Stimulated activated memory B cell treated with anti-CD40 and anti-IgM and Interleukin-4, amounts not matched to agents 10 μg/mL and 1 μg/mL and 100 μg/mL, for 72 hours (primary cell): ENCODE measurements around the gene LIPH.
A peak's percentile ranks its signal among the peaks of the same experiment; 100 is the strongest.

ENCODE experiments used
- ATAC-seq: fragments of 150-1000 bp; cut with Tn5 transposase; 2 replicates; pipeline ENCODE4 v1.10.0; 2021
- H3K27ac Mint-ChIP-seq: one replicate; pipeline ENCODE4 v1.8.0; 2022; ENCODE audit warnings: mild to moderate bottlenecking, mixed read lengths
- H3K27me3 Mint-ChIP-seq: one replicate; pipeline ENCODE4 v1.8.0; 2022; ENCODE audit warnings: mixed read lengths
- H3K36me3 Mint-ChIP-seq: one replicate; pipeline ENCODE4 v1.8.0; 2022; ENCODE audit warnings: mixed read lengths
- H3K4me1 Mint-ChIP-seq: one replicate; pipeline ENCODE4 v1.8.0; 2022; ENCODE audit warnings: mixed read lengths
- H3K4me3 Mint-ChIP-seq: one replicate; pipeline ENCODE4 v1.8.0; 2022; ENCODE audit warnings: mild to moderate bottlenecking, moderate library complexity, mixed read lengths
- H3K9me3 Mint-ChIP-seq: one replicate; pipeline ENCODE4 v1.8.0; 2022; ENCODE audit warnings: mixed read lengths

The LIPH gene

GRCh38 chr3:185521349-185522138, 30.8 kb downstream of the LIPH start:
- Mint-ChIP-seq H3K9me3 (no peaks in the 10 kb centered on the region), H3K27me3 (peaks cover 56% of the 10 kb centered on the region), H3K27ac (no peak overlapping the region), H3K4me3 (no peak overlapping the region), H3K36me3 (no peaks in the 10 kb centered on the region), H3K4me1 (no peaks in the 10 kb centered on the region)
- ATAC-seq = no peak

GRCh38 chr3:185519021-185519420, 33.4 kb downstream of the LIPH start:
- no peak overlapping the region for H3K27ac Mint-ChIP-seq
- peaks cover 47% of the 10 kb centered on the region for H3K27me3 Mint-ChIP-seq
- H3K4me3 Mint-ChIP-seq = no peak overlapping the region
- no peak for ATAC-seq
- H3K9me3 Mint-ChIP-seq = no peaks in the 10 kb centered on the region
- H3K4me1 Mint-ChIP-seq = no peaks in the 10 kb centered on the region
- no peaks in the 10 kb centered on the region for H3K36me3 Mint-ChIP-seq

- no peaks in the 10 kb centered on the region for H3K4me1 Mint-ChIP-seq
- H3K27ac Mint-ChIP-seq = no peak overlapping the region
- H3K4me3 Mint-ChIP-seq = no peak overlapping the region
- peaks cover 47% of the 10 kb centered on the region for H3K27me3 Mint-ChIP-seq
- no peaks in the 10 kb centered on the region for H3K9me3 Mint-ChIP-seq
- H3K36me3 Mint-ChIP-seq = no peaks in the 10 kb centered on the region
- ATAC-seq = no peak
Measured at GRCh38 chr3:185517387-185518130, 34.8 kb downstream of the LIPH start.

- no peaks in the 10 kb centered on the region for H3K9me3 Mint-ChIP-seq
- peaks cover 17% of the 10 kb centered on the region for H3K27me3 Mint-ChIP-seq
- H3K4me3 Mint-ChIP-seq = no peak overlapping the region
- H3K36me3 Mint-ChIP-seq = no peaks in the 10 kb centered on the region
- ATAC-seq = no peak
- H3K27ac Mint-ChIP-seq = no peak overlapping the region
- no peaks in the 10 kb centered on the region for H3K4me1 Mint-ChIP-seq
Measured at GRCh38 chr3:185511711-185512110, 40.7 kb downstream of the LIPH start.

GRCh38 chr3:185508335-185508991, 43.9 kb downstream of the LIPH start:
- Mint-ChIP-seq H3K27ac (no peak overlapping the region), H3K4me1 (no peaks in the 10 kb centered on the region), H3K36me3 (no peaks in the 10 kb centered on the region), H3K4me3 (no peak overlapping the region), H3K9me3 (no peaks in the 10 kb centered on the region), H3K27me3 (peaks cover 5% of the 10 kb centered on the region)
- no peak for ATAC-seq

GRCh38 chr3:185507883-185508282, 44.5 kb downstream of the LIPH start:
- Mint-ChIP-seq H3K4me1 (no peaks in the 10 kb centered on the region), H3K4me3 (no peak overlapping the region), H3K27me3 (no peaks in the 10 kb centered on the region), H3K9me3 (no peaks in the 10 kb centered on the region), H3K36me3 (no peaks in the 10 kb centered on the region), H3K27ac (no peak overlapping the region)
- no peak for ATAC-seq

- no peak overlapping the region for H3K4me3 Mint-ChIP-seq
- H3K4me1 Mint-ChIP-seq = no peaks in the 10 kb centered on the region
- no peak overlapping the region for H3K27ac Mint-ChIP-seq
- no peaks in the 10 kb centered on the region for H3K27me3 Mint-ChIP-seq
- no peaks in the 10 kb centered on the region for H3K9me3 Mint-ChIP-seq
- H3K36me3 Mint-ChIP-seq = no peaks in the 10 kb centered on the region
- ATAC-seq = no peak
Measured at GRCh38 chr3:185504636-185505035, 47.8 kb downstream of the LIPH start.

GRCh38 chr3:185503521-185503920, 48.9 kb downstream of the LIPH start:
- Mint-ChIP-seq H3K36me3 (no peaks in the 10 kb centered on the region), H3K4me3 (no peak overlapping the region), H3K4me1 (peaks cover 6% of the 10 kb centered on the region), H3K9me3 (no peaks in the 10 kb centered on the region), H3K27ac (no peak overlapping the region), H3K27me3 (no peaks in the 10 kb centered on the region)
- no peak for ATAC-seq

GRCh38 chr3:185502987-185503386, 49.4 kb downstream of the LIPH start:
- H3K27me3 Mint-ChIP-seq = no peaks in the 10 kb centered on the region
- H3K9me3 Mint-ChIP-seq = no peaks in the 10 kb centered on the region
- no peak overlapping the region for H3K27ac Mint-ChIP-seq

GRCh38 chr3:185498503-185499396, 53.6 kb downstream of the LIPH start, which contains the start of gene TMEM41A:
Gene TMEM41A, minus strand, starts transcription at chr3:185499035. Its CDS starts 74 bp downstream, at chr3:185498961.
- peaks cover 17% of the 10 kb centered on the region for H3K4me1 Mint-ChIP-seq
- H3K9me3 Mint-ChIP-seq = no peaks in the 10 kb centered on the region
- peak within 1 kb of the TSS; percentile 97 for H3K4me3 Mint-ChIP-seq
- no peaks in the 10 kb centered on the region for H3K27me3 Mint-ChIP-seq
- peak; percentile 99 for ATAC-seq
- peaks cover 21% of the 10 kb centered on the region for H3K36me3 Mint-ChIP-seq
- peak within 1 kb of the TSS; percentile 93 for H3K27ac Mint-ChIP-seq

More at GRCh38 chr3:185502987-185503386, 49.4 kb downstream of the LIPH start:
- H3K4me1 Mint-ChIP-seq = peaks cover 6% of the 10 kb centered on the region
- no peak overlapping the region for H3K4me3 Mint-ChIP-seq
- no peak for ATAC-seq
- H3K36me3 Mint-ChIP-seq = no peaks in the 10 kb centered on the region

- peaks cover 71% of the 10 kb centered on the region for H3K36me3 Mint-ChIP-seq
- H3K4me3 Mint-ChIP-seq = no peak overlapping the region
- no peaks in the 10 kb centered on the region for H3K27me3 Mint-ChIP-seq
- no peaks in the 10 kb centered on the region for H3K9me3 Mint-ChIP-seq
- ATAC-seq = no peak
- peaks cover 6% of the 10 kb centered on the region for H3K4me1 Mint-ChIP-seq
- H3K27ac Mint-ChIP-seq = no peak overlapping the region
Measured at GRCh38 chr3:185490241-185490640, 62.1 kb downstream of the LIPH start.

- Mint-ChIP-seq H3K9me3 (no peaks in the 10 kb centered on the region), H3K4me3 (no peak overlapping the region), H3K27me3 (no peaks in the 10 kb centered on the region), H3K36me3 (peaks cover 65% of the 10 kb centered on the region), H3K4me1 (peaks cover 3% of the 10 kb centered on the region), H3K27ac (no peak overlapping the region)
- ATAC-seq = no peak
Measured at GRCh38 chr3:185489462-185489861, 62.9 kb downstream of the LIPH start.

GRCh38 chr3:185488465-185488864, 63.9 kb downstream of the LIPH start:
- Mint-ChIP-seq H3K27ac (no peak overlapping the region), H3K4me1 (no peaks in the 10 kb centered on the region), H3K9me3 (no peaks in the 10 kb centered on the region), H3K36me3 (peaks cover 55% of the 10 kb centered on the region), H3K27me3 (no peaks in the 10 kb centered on the region), H3K4me3 (no peak overlapping the region)
- ATAC-seq = no peak

GRCh38 chr3:185486394-185486793, 66.0 kb downstream of the LIPH start:
- peaks cover 63% of the 10 kb centered on the region for H3K36me3 Mint-ChIP-seq
- H3K27me3 Mint-ChIP-seq = no peaks in the 10 kb centered on the region
- no peak overlapping the region for H3K27ac Mint-ChIP-seq
- H3K9me3 Mint-ChIP-seq = no peaks in the 10 kb centered on the region
- H3K4me3 Mint-ChIP-seq = no peak overlapping the region
- no peaks in the 10 kb centered on the region for H3K4me1 Mint-ChIP-seq
- no peak for ATAC-seq

- H3K4me3 Mint-ChIP-seq = no peak overlapping the region
- H3K4me1 Mint-ChIP-seq = no peaks in the 10 kb centered on the region
- no peaks in the 10 kb centered on the region for H3K9me3 Mint-ChIP-seq
- H3K27ac Mint-ChIP-seq = no peak overlapping the region
- no peak for ATAC-seq
- H3K36me3 Mint-ChIP-seq = peaks cover 62% of the 10 kb centered on the region
- no peaks in the 10 kb centered on the region for H3K27me3 Mint-ChIP-seq
Measured at GRCh38 chr3:185484296-185484695, 68.1 kb downstream of the LIPH start.
